WTC11 (cell line): ENCODE data around the gene OR8K1. TPM values are rescaled to one million over a fixed set of nuclear protein-coding genes. Genes with fewer than 3 reads are reported as not detected.

ENCODE experiments used
- ATAC-seq: fragments of 200-7000 bp; cut with Tn5 transposase; 2 replicates; pipeline ENCODE4 v1.10.0; 2021; ENCODE audit warnings: mild to moderate bottlenecking, moderate library complexity
- CTCF ChIA-PET: fragments of 300-600 bp; sonication (Branson Sonifier 250); formaldehyde crosslinking; loops from one replicate; lab custom pipeline; 2021; ENCODE audit warnings: antibody characterized with exemption; lab: Charles Lee
- POLR2A ChIA-PET: fragments of 350-600 bp; sonication (Branson Sonifier 250); formaldehyde crosslinking; loops from one replicate; lab custom pipeline; 2021; ENCODE audit warnings: antibody characterized with exemption; lab: Charles Lee
- DNase-seq: peaks from one replicate; pipeline ENCODE4 v3.0.0; 2021; ENCODE audit warnings: low spot score
- H3K27ac Mint-ChIP-seq: 2 replicates; pipeline ENCODE4 v1.8.0; 2021; ENCODE audit warnings: mixed read lengths
- H3K27me3 Mint-ChIP-seq: 2 replicates; pipeline ENCODE4 v1.8.0; 2021; ENCODE audit warnings: low read depth, mild to moderate bottlenecking, moderate library complexity, mixed read lengths
- H3K36me3 Mint-ChIP-seq: 2 replicates; pipeline ENCODE4 v1.8.0; 2021; ENCODE audit warnings: mixed read lengths
- H3K4me1 Mint-ChIP-seq: 2 replicates; pipeline ENCODE4 v1.8.0; 2022; ENCODE audit warnings: mixed read lengths
- H3K4me3 Mint-ChIP-seq: 2 replicates; pipeline ENCODE4 v1.8.0; 2021; ENCODE audit warnings: mild to moderate bottlenecking, moderate library complexity, mixed read lengths
- H3K9me3 Mint-ChIP-seq: 2 replicates; pipeline ENCODE4 v1.8.0; 2021; ENCODE audit warnings: mixed read lengths
- AFF4 ChIP-seq: sonication (generic); formaldehyde crosslinking; IDR thresholded peaks from 2 replicates; pipeline ENCODE4 v1.8.1; 2023; ENCODE audit warnings: mild to moderate bottlenecking, missing genetic modification reagents, borderline replicate concordance
- CREB1 ChIP-seq: sonication (generic); formaldehyde crosslinking; IDR thresholded peaks from 2 replicates; pipeline ENCODE4 v1.8.0; 2023; ENCODE audit warnings: mild to moderate bottlenecking, missing genetic modification reagents
- FOXJ3 ChIP-seq: sonication (generic); formaldehyde crosslinking; IDR thresholded peaks from 2 replicates; pipeline ENCODE4 v1.9.0; 2021; ENCODE audit warnings: missing genetic modification reagents, mild to moderate bottlenecking, borderline replicate concordance
- HMGXB4 ChIP-seq: sonication (generic); formaldehyde crosslinking; IDR thresholded peaks from 2 replicates; pipeline ENCODE4 v1.8.1; 2023; ENCODE audit warnings: mild to moderate bottlenecking, moderate library complexity, missing genetic modification reagents
- IRF2 ChIP-seq: sonication (generic); formaldehyde crosslinking; IDR thresholded peaks from 2 replicates; pipeline ENCODE4 v1.8.0; 2022; ENCODE audit warnings: low read depth, missing genetic modification reagents, borderline replicate concordance
- JUN ChIP-seq: sonication (generic); formaldehyde crosslinking; IDR thresholded peaks from 2 replicates; pipeline ENCODE4 v1.8.0; 2023; ENCODE audit warnings: mild to moderate bottlenecking, missing genetic modification reagents
- NR2C2 ChIP-seq: sonication (generic); formaldehyde crosslinking; IDR thresholded peaks from 2 replicates; pipeline ENCODE4 v1.8.0; 2022; ENCODE audit warnings: mild to moderate bottlenecking, missing genetic modification reagents
- NR3C1 ChIP-seq: sonication (generic); formaldehyde crosslinking; conservative IDR thresholded peaks from 2 replicates; pipeline ENCODE4 v1.8.1; 2023; ENCODE audit warnings: low read depth, mild to moderate bottlenecking, missing genetic modification reagents
- PRRX2 ChIP-seq: fragments of 250-450 bp; sonication (Bioruptor Pico); IDR thresholded peaks from 2 replicates; pipeline ENCODE4 v1.8.0; 2021; ENCODE audit warnings: mild to moderate bottlenecking
- RELA ChIP-seq: sonication (generic); formaldehyde crosslinking; IDR thresholded peaks from 2 replicates; pipeline ENCODE4 v1.8.1; 2022; ENCODE audit warnings: missing genetic modification reagents, mild to moderate bottlenecking, borderline replicate concordance
- RORB ChIP-seq: fragments of 250-450 bp; sonication (Bioruptor Pico); IDR thresholded peaks from 2 replicates; pipeline ENCODE4 v1.9.0; 2021; ENCODE audit warnings: mild to moderate bottlenecking
- SOX15 ChIP-seq: fragments of 250-450 bp; sonication (Bioruptor Pico); IDR thresholded peaks from 2 replicates; pipeline ENCODE4 v1.9.0; 2021; ENCODE audit warnings: mild to moderate bottlenecking
- SP1 ChIP-seq: sonication (generic); formaldehyde crosslinking; conservative IDR thresholded peaks from 2 replicates; pipeline ENCODE4 v1.8.1; 2022; ENCODE audit warnings: missing genetic modification reagents
- TEAD4 ChIP-seq: sonication (generic); formaldehyde crosslinking; IDR thresholded peaks from 2 replicates; pipeline ENCODE4 v1.8.0; 2022; ENCODE audit warnings: mild to moderate bottlenecking, missing genetic modification reagents
- USF2 ChIP-seq: sonication (generic); formaldehyde crosslinking; IDR thresholded peaks from 2 replicates; pipeline ENCODE4 v1.8.1; 2023; ENCODE audit warnings: mild to moderate bottlenecking, missing genetic modification reagents, moderate library complexity
- ZNF396 ChIP-seq: fragments of 250-450 bp; sonication (Bioruptor Pico); IDR thresholded peaks from 2 replicates; pipeline ENCODE4 v1.8.0; 2021; ENCODE audit warnings: mild to moderate bottlenecking, moderate library complexity, borderline replicate concordance
- ZNF416 ChIP-seq: fragments of 250-450 bp; sonication (Bioruptor Pico); IDR thresholded peaks from 2 replicates; pipeline ENCODE4 v1.9.0; 2021; ENCODE audit warnings: mild to moderate bottlenecking, inconsistent platforms
- ZNF423 ChIP-seq: fragments of 250-450 bp; sonication (Bioruptor Pico); IDR thresholded peaks from 2 replicates; pipeline ENCODE4 v2.1.2; 2022; ENCODE audit warnings: mild to moderate bottlenecking, moderate library complexity
- total RNA-seq: library from RNA; stranded (reverse); gene quantifications from 3 replicates; pipeline ENCODE4 v1.2.3, GENCODE V29; 2021
- TF ChIP-seq, protein P1 (sequence below): fragments of 250-450 bp; sonication (Bioruptor Pico); IDR thresholded peaks from 2 replicates; pipeline ENCODE4 v1.9.0; 2021; ENCODE audit warnings: mild to moderate bottlenecking
- TF ChIP-seq, protein P2 (sequence below): sonication (generic); formaldehyde crosslinking; IDR thresholded peaks from 2 replicates; pipeline ENCODE4 v1.8.0; 2022; ENCODE audit warnings: mild to moderate bottlenecking, missing genetic modification reagents
- TF ChIP-seq, protein P3 (sequence below): fragments of 250-450 bp; sonication (Bioruptor Pico); IDR thresholded peaks from 2 replicates; pipeline ENCODE4 v2.1.2; 2022; ENCODE audit warnings: mild to moderate bottlenecking, moderate library complexity

Gene OR8K1
- total RNA-seq, 1 experiment from 2014 or later, result not detected

DNA sequence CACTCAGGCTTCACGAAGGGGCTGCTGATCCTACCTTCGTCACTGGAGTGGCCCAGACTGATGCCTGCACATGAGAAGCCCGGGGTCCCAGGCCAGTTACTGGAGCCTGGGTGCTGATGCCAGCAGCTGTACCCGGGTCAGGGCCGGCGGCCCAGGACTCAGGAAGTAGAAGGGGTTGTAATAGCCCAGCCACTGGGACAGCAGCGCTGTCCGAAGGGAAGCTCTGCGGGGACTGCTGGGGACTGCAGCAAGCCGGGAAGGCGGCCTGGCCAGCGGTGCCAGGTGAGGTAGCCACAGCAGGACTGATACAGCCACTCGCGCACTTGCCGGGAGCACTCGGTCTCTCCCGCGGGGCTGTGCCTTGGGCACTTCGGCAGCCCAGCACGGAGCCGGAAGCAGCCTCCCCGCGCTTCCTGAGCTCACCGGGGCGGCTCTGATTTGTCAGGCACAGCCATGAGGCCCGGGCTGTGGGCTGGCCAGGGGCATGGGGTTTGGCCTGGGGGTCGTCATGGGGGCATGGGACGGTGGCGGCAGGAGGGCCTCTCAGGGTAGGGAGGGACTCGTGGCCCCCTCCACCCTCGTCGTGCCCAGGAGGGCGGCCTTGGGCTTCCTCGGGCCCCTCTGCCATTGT is 13.9 kb upstream of the OR8K1 start (continued):
- TF ChIP-seq SOX15 (CRISPR knock-in tag), result no peak

- H3K27ac Mint-ChIP-seq, result no peak overlapping the region
- peaks cover 23% of the 10 kb centered on the region for H3K4me1 Mint-ChIP-seq
These were observed 12.7 kb upstream of the OR8K1 start for GRCh38 chr11:56333156-56333555.

DNA sequence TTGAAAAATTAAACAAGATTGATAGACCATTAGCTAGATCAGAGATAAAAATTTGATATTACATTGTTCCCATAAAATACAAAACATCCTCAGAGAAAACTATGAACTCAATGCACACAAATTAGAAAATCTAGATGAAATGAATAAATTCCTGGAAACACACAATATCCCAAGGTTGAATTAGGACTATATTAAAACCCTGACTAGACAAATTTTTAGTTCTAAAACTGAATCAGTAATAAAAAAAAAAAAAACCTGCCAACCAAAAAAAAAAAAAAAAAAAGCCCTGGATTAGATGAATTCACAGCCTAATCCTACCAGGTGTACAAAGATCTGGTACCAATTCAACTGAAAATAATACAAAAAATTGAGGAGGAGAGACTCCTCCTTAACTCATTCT is 5.5 kb upstream of the OR8K1 start:
- Mint-ChIP-seq H3K4me1 (peaks cover 22% of the 10 kb centered on the region), H3K36me3 (peaks cover 18% of the 10 kb centered on the region), H3K27ac (no peak overlapping the region), H3K4me3 (no peak overlapping the region), H3K9me3 (peaks cover 48% of the 10 kb centered on the region), H3K27me3 (no peaks in the 10 kb centered on the region; the same call in 1 of the 2 replicates)
- CTCF ChIA-PET, result no interaction called here
- DNase-seq (no peak), ATAC-seq (no peak)
- TF ChIP-seq HMGXB4 (CRISPR knock-in tag), result no peak
- POLR2A ChIA-PET, result no interaction called here

More at GRCh38 chr11:56333156-56333555, 12.7 kb upstream of the OR8K1 start:
- ChIA-PET CTCF (no interaction called here), POLR2A (no interaction called here)
- ATAC-seq (no peak), DNase-seq (no peak)
- Mint-ChIP-seq H3K9me3 (peaks cover 24% of the 10 kb centered on the region), H3K27me3 (no peaks in the 10 kb centered on the region; the same call in 1 of the 2 replicates), H3K4me3 (no peak overlapping the region), H3K36me3 (peaks cover 5% of the 10 kb centered on the region)
- no peak for TF ChIP-seq CREB1 (CRISPR knock-in tag)
- TF ChIP-seq RELA (CRISPR knock-in tag), result no peak
- no peak for TF ChIP-seq TEAD4 (CRISPR knock-in tag)
- no peak for TF ChIP-seq RORB (CRISPR knock-in tag)
- TF ChIP-seq, protein P1, sequence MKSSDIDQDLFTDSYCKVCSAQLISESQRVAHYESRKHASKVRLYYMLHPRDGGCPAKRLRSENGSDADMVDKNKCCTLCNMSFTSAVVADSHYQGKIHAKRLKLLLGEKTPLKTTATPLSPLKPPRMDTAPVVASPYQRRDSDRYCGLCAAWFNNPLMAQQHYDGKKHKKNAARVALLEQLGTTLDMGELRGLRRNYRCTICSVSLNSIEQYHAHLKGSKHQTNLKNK (CRISPR knock-in tag), result no peak
- TF ChIP-seq NR2C2 (CRISPR knock-in tag), result no peak
- no peak for TF ChIP-seq FOXJ3 (CRISPR knock-in tag)
- TF ChIP-seq, protein P2, sequence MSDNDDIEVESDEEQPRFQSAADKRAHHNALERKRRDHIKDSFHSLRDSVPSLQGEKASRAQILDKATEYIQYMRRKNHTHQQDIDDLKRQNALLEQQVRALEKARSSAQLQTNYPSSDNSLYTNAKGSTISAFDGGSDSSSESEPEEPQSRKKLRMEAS (CRISPR knock-in tag), result no peak
- TF ChIP-seq AFF4 (CRISPR knock-in tag), result no peak
- TF ChIP-seq USF2 (CRISPR knock-in tag), result no peak

- Mint-ChIP-seq H3K27ac (0 out of 2 replicates have a peak within 1 kb of the TSS, but pooled peaks have one; percentile 19), H3K4me3 (no peak within 1 kb of the TSS), H3K4me1 (no peaks in the 10 kb centered on the region), H3K36me3 (no peaks in the 10 kb centered on the region), H3K27me3 (no peaks in the 10 kb centered on the region), H3K9me3 (no peaks in the 10 kb centered on the region)
- POLR2A ChIA-PET, result no interaction called here
- CTCF ChIA-PET, result no interaction called here
- ATAC-seq, result no peak
- DNase-seq, result no peak
- TF ChIP-seq JUN (no peak), NR3C1 (CRISPR knock-in tag) (no peak), SP1 (CRISPR knock-in tag) (no peak), ZNF396 (CRISPR knock-in tag) (no peak), PRRX2 (CRISPR knock-in tag) (no peak), ZNF423 (CRISPR knock-in tag) (no peak), SOX15 (CRISPR knock-in tag) (no peak), ZNF416 (CRISPR knock-in tag) (no peak), IRF2 (CRISPR knock-in tag) (no peak)
- TF ChIP-seq, protein P3, sequence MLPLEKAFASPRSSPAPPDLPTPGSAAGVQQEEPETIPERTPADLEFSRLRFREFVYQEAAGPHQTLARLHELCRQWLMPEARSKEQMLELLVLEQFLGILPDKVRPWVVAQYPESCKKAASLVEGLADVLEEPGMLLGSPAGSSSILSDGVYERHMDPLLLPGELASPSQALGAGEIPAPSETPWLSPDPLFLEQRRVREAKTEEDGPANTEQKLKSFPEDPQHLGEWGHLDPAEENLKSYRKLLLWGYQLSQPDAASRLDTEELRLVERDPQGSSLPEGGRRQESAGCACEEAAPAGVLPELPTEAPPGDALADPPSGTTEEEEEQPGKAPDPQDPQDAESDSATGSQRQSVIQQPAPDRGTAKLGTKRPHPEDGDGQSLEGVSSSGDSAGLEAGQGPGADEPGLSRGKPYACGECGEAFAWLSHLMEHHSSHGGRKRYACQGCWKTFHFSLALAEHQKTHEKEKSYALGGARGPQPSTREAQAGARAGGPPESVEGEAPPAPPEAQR (CRISPR knock-in tag), result no peak
These were observed 8.2 kb downstream of the OR8K1 start, which contains the start of gene OR8J1 for GRCh38 chr11:56353991-56354390. Gene OR8J1, plus strand, starts transcription at chr11:56354291. Its CDS starts 5,956 bp downstream, at chr11:56360247.
